ENCODE measurements around the gene CEPT1.

The CEPT1 gene

GRCh38 chr1:111193712-111194480, 53.9 kb downstream of the CEPT1 start:
- no peak for DNase-seq (ENCODE audit: low read depth)

- no peak for DNase-seq (ENCODE audit: low read depth)
Observed at GRCh38 chr1:111195002-111195684, 55.1 kb downstream of the CEPT1 start.

DNA sequence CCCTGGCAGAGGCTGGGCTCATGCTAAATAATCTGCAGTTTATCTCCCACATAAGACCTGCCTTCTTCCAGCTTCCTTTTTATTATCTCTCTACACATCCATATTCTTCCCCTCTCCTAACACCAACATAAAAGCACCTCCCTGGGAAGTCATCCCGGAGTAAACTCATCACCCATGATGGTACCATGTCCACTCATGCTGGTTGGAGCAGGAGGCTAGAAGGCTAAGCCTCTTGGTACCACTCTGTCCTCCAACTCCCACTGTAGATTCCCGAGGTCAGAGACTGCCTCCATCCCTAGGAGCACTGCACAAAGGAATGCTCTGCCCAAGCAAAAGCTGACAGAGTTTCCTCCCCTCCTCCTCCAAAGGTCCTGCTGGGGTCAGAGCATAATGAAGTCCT, 56.2 kb downstream of the CEPT1 start:
- no peak for DNase-seq (ENCODE audit: low read depth)

- DNase-seq (ENCODE audit: low read depth) = no peak
Observed at GRCh38 chr1:111197598-111198284, 57.7 kb downstream of the CEPT1 start.

DNA sequence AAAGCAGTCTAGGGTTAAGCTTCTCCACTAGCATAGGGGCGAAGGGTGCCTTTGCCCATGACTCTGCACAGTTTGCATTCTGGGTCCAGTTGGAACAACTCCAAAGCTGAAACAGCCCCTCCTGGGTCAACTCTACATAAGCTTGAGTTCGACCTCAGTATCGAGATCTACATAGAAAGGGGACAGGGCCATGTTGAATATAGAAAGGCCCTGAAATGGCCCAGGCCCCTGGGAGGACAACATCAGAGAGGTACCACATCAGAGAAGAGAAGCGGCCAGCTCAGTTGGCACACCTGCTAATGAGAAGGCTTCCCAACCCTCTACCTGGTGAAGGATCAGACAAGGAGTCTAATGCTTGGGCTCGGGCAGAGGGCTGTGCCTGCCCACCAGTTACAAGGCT, 58.8 kb downstream of the CEPT1 start:
- no peak for DNase-seq (ENCODE audit: low read depth)

DNA sequence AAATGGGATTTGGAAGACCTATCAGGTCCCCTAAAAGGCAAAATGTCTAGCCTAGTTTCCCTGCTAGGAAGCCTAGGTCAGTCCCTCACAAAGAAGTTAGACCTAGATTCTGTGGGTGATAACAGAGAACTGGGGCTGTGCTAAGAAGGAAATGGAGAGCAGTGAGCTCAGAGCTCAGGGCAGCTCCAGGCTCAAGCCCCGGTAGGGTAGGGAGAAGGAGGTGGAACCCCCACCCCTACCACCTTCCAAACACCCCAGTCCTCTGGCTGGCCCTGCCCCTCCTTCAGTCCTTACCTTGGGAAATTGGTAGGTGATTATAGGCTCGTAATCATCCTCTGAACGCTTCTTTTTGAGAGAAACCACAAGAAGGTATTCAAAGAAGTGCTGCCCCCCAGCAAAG, 59.3 kb downstream of the CEPT1 start:
- DNase-seq (ENCODE audit: low read depth) = no peak

- DNase-seq (ENCODE audit: low read depth) = no peak
Observed at GRCh38 chr1:111199881-111200801, 60.1 kb downstream of the CEPT1 start, which contains the start of gene DENND2D. Gene DENND2D (minus strand): TSS chr1:111200646. CDS start chr1:111200459, 187 bp downstream.

DNA sequence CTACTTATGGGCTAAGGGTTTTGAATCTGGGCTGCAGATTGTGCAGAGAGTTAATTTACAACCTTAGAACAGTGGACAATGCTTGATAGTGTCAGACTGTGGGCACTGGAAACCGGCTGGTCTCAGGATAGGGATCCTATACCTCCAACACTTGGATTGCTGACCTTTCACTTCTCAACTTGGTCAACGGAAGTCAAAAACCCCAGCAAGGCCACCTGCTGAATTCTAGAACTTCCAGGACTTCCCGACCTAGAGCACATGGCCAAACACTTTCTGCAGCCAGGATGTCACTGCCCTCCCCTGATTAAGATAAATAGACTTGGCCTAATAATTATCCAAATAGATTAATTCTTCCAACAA, 60.8 kb downstream of the CEPT1 start:
- DNase-seq (ENCODE audit: low read depth) = no peak

DNA sequence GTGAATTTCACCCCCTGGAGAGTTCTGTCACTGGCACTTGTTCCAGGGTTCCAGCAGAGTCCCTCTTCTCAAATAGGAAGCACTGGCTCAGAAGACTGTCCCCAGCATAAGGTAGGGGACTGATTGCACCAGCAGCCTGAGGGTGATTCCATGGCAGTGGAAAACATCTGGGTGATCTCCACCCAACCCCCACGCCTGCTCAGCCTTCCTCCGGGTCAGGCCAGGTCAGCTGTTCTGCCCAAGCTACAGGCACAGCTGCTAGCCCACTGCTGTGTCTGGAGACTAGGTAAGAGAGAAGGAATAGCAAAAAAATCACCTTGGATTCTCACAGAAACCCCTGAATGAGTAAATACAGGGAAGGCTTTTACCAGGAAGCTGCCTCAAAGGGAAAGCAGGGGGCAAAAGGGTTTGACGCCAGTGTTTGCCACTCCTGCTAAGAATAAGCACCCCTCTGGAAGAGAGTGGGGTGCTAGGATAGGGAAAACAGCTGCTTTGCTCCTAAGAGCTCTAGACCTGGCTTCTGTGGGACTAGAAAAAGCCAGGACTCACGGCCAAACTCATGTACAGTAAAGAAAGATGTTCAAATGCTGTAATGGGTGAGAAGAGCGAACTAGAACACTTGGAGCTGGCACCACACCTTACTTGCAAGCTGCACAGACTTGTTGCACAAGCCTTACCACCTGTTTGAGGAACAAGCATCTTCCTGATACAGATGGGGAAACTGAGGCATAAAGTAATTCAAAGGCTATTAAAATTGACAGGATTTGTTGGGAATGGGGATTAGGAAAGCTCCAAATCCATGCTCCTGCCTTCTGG, 61.5 kb downstream of the CEPT1 start:
- DNase-seq (ENCODE audit: low read depth) = no peak

DNA sequence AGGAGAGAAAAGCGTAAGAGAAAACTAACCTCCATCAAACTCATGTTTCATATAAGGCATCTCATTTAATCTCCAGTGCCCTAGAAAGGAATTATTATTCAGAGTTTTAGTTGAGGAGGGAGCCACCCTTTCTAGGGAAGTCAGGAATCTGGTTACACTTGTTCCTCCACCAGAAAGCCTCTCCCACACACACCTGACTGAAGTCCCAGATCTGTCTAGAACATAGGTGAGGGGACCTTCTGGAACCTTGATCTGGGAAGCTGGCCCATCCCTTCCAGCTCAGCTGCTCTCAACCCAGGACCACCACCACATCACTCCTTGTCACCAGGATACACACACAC, 62.3 kb downstream of the CEPT1 start:
- no peak for DNase-seq (ENCODE audit: low read depth)

DNA sequence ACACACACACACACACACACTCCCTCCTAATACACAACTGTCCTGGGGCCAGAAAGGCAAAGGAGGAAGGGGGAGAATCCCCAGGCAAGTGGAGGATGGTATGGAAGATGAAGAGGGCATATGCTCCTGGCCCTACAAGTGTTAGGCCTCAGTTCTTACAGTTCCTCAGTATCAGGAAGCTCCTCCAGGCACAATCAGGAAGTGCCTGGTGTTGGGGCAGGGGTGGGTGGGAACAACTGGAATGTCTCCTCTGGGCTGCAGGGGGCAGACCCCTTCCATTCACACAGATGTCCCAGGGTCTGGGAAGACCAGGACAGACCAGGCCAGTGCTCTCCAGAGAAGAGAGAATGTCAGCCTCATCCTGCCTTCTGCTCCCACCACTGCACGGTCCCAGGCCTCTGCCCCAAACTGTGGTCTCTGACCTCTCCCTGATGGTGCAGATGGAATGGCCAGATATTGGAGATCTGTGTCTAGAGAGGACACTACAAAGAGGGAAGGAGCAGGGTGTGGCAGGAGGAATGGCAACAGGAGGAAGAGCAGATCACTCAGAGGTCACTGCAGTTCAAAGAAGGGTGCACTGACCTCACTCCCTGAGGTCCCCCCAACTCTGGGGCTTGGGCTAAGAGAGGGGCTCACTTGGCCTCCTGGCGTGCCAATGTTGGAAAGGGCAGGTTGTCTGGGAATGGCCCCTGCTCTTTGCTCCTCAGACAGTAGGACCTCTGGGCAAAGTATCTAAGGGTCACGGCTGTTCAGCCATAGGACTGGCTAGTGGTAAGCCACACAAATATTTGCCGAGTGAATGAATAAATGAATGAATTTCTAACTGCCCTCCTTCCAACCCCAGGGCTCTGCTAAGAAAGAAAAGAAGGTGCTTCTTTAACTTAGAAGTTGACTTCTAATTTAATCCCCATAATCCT, 62.9 kb downstream of the CEPT1 start:
- no peak for DNase-seq (ENCODE audit: low read depth)

DNA sequence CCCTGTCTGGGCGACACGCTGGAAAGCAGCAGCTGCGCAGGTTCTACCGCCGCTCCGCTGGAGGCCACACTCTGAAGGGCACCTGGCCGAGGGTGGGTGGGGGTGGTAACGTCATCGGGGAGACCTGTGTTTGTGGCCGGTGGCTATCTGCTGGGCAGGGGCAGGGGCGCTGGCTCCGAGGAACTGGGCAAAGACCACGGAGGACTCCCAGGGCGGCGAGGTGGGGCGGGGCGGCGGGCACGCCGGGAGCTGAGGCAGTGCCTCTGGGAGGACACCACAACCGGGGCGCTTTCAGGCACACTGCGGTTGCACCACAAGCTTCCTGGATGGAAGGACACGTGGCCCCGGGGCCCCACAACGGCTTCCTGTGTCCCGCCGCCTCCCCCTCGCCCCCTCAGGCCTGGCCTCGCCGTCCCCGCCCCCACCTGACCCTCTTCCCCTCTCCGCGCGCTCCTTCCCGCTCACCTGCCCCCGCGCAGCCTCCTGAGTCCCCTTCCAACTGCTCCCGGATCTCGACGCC, 63.7 kb downstream of the CEPT1 start:
- DNase-seq (ENCODE audit: low read depth) = no peak

DNA sequence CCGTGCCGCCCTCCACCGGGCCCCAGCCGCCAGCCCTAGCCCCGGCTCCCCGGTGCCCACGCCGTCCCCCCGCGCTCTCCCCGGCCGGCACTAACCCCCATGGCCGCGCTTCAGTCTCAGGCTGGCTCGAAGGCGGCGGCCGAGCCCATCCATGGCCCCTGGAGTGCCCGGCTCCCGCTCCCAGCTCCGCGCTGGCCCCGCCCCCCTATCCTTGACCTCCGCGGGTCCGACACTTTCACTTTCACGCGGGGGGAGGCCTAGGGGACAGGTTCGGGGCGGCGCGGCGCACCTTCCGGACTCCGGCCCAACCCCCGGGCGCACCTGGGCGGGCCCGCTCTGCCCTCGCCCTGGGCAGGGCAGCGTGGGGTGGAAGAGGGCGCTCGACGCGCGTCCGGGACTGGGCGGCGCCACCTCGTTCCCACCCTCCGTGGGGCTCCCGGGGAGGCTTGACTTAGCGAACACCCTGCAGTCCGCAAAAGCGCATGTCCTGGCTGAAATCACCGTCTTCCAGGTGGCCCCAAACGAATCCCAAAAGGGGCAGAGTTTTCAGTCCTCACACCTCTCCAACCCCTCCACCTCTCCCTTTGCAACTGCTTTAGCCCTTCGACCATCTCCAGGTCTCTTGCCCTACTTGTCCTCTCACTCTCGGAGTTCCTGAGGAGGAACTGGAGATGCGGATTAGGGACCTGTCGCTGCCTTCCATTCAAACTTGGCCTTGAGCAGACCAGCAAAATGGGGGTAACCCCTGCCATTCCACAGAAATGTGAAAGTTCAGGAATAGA, 64.4 kb downstream of the CEPT1 start:
- no peak for DNase-seq (ENCODE audit: low read depth)

DNA sequence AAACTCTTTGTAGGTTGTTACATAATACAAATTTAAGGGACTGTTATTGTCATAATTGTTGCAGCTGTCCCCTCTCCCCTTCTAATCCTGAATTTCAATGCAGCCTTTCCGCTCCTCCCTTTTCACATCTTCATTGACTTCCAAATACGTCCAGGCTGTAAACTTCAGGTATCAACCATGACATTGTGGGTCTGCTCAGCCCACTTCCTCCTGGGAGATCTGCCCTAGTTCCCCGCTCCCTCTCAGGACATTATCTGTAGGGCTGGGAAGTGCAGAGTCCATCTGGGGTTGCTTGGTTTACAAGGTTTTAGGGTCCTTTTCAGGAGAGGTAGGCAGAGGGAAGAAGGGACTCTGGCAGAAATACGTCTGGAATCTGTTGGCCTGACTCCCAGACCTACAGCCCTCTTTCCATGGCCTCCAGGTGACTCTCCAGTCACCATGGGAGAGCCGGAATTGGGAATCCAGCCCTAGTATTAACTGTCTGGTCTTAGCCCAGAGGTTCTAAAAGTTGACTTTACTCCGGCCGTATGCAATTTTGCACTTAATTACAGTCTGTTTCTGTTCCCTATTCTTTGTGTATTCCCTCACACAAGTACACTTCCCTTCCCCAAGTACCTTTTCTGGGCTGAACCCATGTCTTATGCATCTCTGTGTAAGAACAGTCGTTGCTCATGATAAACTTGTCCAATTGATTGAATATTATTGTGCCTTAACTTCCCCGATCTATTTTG, 65.1 kb downstream of the CEPT1 start:
- no peak for DNase-seq (ENCODE audit: low read depth)

- no peak for DNase-seq (ENCODE audit: low read depth)
Observed at GRCh38 chr1:111205714-111206050, 65.7 kb downstream of the CEPT1 start.

GRCh38 chr1:111208921-111209320, 68.9 kb downstream of the CEPT1 start:
- DNase-seq (ENCODE audit: low read depth) = no peak

- no peak for DNase-seq (ENCODE audit: low read depth)
Observed at GRCh38 chr1:111209622-111210021, 69.6 kb downstream of the CEPT1 start.

- DNase-seq (ENCODE audit: low read depth) = no peak
Observed at GRCh38 chr1:111211921-111212320, 71.9 kb downstream of the CEPT1 start.
